Activated CD4-positive, alpha-beta T cell treated with anti-CD3 and anti-CD28 coated beads for 48 hours (primary cell): ENCODE measurements around the gene TTC33.
"Not testable (repeated sequence)": the region's sequence is repeated elsewhere in the genome, so short reads cannot be mapped to it uniquely, and the experiment has no call there.

Experiments used
- DNase-seq: peaks from one replicate; pipeline ENCODE4 v3.0.0-alpha.2; 2020

Gene TTC33

GRCh38 chr5:40779561-40779960 is 23.8 kb upstream of the TTC33 start:
- no peak for DNase-seq

DNA sequence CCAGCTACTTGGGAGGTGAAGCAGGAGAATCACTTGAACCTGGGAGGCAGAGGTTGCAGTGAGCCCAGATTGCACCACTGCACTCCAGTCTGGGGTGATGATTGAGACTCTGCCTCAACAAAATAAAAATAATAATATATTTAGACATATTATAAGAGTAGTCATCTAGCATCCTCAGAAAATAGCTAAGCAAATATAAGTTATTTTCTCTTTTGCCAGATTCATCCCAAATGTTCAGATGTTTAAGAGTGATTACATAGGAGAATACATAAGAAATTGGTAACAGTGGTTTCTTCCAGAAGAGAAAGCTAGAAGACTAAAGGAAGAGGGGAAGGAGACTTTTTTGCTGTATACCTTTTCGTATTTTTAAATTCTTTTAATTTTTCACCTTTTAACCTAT is 22.4 kb upstream of the TTC33 start:
- no peak for DNase-seq

- no peak for DNase-seq
Observed at GRCh38 chr5:40776658-40776977, 20.9 kb upstream of the TTC33 start.

DNA sequence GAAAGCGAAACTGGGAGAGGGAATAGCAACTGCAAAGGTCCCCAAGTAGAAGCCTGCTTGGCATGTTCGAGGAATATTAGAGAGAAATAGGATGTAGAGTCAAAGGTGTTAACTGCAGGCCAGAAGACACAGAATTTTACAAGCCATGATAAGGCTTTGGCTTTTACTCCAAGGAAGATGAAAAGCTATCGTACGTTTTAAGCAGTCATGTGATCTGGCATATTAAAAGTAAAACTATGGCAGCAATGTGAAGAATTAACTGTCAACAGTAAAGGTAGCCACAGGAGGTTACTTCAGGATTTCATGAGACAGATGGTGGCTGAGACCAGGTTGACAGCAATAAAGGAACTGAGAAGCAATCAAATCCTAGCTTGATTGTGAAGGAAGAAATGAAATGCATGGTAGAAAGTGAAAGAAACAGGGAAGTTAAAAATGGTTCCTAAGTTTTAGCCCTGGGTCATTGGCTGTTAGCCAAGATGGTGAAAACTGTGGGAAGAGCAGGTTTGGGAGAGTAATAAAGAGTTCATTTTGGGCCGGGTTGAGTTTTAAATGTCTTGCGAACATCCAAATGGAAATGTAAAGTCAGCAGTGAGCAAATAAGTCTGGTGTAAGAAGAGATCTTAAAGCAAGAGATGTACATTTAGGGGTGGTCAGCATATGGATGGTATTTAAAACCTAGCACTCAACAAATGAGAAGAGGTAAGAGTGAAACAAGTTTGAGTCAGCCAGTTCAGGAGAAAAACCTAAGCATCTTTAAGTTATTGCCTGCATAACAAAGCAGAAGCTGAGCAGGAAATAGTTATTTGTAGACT is 20.3 kb upstream of the TTC33 start:
- no peak for DNase-seq

- no peak for DNase-seq
Observed at GRCh38 chr5:40775085-40775845, 19.5 kb upstream of the TTC33 start.

DNA sequence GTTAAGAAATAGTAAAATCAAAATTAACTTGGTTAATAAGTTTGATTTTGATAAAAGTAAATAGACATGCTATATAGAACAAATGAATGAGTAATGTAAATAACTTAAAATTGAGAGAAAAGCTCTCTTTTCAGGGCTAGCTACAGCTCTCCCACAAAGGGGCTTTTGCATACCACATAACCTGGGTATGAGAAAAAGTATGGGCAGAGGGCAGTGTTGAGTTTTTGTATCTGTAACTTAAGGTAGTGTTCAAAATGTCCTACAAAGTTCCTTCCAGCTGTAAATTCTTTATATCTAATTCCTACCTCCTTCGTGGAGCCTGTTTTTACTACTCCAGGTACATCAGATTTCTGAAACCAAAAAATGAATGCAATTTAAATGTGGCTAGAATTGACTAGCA is 18.9 kb upstream of the TTC33 start:
- no peak for DNase-seq

- no peak for DNase-seq
Observed at GRCh38 chr5:40770764-40771163, 15.0 kb upstream of the TTC33 start.

GRCh38 chr5:40762705-40763104 is 6.9 kb upstream of the TTC33 start:
- DNase-seq: no peak

DNA sequence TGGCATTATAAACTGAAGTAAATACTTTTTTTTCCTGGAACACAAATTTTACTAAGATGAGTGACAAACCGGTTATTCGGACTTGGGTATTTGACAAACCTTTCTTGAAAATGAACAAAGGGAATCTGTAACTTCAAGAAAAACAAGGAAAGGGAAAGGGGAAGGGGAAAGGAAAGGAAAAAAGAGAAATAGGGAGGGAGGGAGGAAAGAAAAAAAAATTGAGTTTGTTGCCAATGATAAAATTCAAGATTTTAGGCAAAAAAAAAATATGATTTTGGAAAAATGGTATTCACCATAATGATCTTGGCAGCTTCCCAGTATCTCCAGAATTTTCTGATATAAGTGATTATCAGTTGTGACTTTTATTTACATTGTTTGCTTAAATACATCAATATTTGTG is 1.6 kb upstream of the TTC33 start:
- no peak for DNase-seq

- peak; percentile 74 for DNase-seq
Observed at GRCh38 chr5:40755093-40755406, 711 bp downstream of the TTC33 start.

- DNase-seq: no peak
Observed at GRCh38 chr5:40754381-40755092, 1.2 kb downstream of the TTC33 start.

DNA sequence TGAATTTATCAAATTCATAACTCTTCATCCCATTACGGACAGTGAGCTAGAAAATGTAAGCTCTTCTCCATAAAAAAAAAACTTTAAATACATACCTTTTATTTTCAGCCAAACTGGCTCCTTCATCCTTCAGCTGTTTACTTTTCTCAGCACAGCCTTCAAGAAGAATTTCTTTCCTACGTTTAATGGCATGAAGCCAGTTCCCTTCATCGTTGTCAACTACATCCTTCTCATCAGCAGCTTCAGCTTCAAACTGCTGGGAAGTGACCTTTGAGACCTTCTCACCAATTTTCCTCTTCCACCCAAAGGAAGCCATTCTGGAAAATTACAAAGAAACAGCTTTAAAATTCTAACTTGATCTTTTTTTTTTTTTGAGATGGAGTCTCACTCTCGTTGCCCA is 9.1 kb downstream of the TTC33 start:
- DNase-seq: no peak

- no peak for DNase-seq
Observed at GRCh38 chr5:40743771-40744170, 12.0 kb downstream of the TTC33 start.

DNA sequence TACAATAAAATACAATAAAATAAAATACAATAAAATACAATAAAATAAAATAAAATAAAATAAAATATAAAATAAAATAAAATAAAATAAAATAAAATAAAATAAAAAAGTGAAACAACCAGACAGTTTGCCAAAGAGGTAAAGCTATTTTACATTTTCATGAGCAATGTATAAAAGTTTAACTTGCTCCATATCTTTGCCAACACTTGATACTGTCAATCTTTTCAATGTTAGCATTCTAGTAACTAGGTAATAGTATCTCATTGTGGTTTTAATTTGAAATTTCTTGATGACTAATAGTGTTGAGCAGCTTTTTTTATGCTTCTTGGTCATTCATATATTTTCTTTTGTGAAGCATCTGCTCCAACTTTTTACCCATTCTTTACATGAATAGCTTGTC is 17.3 kb downstream of the TTC33 start:
- no peak for DNase-seq

DNA sequence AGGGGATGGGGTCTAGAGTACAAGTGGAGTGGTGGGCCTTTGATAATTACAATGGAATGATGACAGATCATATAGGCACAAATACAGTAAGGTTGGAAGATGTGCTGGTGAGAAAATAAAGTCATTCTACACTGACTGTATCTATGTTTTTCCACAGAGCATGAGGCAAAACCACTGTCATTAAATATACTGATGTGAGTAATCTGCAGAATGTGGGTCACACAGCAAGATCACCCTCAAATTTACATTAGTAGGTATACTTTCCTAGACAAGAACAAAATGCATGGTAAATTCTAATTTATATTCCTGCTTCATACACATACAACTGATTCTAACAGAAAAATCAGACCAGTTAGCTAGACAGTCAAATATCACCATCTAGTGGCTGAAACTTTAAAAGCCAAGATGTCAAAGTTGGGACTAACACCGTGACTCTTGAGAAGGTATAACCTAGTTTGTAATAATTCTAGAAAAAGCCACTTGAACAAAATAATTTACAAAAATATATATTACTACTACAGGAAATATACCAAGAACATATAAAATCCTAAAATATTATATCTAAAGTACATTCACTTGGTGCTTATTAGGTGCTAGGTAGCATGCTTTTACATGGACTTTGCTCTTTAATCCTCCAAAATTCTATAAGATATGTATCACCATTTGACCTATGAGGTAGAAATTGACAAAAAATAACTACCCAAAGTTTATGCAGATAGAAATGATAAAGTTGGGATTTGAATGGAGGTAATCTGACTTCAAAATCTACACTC is 19.5 kb downstream of the TTC33 start:
- DNase-seq: no peak

DNA sequence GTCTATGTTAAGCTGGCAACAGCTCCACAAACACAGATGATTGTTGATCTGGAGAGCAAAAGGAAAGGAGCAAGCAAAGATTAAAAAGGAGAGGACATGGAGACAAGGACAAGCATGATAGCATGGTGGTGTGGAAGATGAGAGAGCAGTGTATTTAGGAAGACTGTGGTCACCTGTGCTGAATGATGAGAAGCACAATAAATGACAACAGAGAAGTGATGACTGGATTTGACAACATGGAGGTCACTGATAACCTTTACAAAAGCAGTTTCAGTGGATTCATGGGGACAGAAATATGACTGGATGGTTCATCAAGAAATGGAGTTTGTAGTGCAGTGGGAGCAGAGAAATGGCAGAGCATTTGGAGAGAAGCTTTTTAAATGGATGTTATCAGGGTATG is 20.2 kb downstream of the TTC33 start:
- DNase-seq: no peak

DNA sequence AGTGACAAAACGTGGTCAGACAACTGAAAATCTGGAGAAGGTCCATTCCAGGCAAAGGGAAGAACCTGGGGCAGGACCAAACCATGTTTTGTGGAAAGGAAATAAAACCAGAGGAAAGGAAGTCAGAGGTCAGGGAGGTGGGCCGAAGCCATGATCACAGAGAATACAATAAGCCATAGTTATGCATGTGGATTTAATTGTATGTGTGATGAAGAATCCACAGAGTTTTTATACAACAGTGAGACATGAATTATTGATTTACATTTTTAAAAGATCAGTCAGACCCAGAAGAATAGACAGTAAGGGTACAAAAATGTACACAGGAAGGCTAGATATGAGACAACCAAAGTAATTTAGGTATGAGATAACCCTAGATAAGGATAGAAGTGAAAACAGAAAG is 20.8 kb downstream of the TTC33 start:
- no peak for DNase-seq

DNA sequence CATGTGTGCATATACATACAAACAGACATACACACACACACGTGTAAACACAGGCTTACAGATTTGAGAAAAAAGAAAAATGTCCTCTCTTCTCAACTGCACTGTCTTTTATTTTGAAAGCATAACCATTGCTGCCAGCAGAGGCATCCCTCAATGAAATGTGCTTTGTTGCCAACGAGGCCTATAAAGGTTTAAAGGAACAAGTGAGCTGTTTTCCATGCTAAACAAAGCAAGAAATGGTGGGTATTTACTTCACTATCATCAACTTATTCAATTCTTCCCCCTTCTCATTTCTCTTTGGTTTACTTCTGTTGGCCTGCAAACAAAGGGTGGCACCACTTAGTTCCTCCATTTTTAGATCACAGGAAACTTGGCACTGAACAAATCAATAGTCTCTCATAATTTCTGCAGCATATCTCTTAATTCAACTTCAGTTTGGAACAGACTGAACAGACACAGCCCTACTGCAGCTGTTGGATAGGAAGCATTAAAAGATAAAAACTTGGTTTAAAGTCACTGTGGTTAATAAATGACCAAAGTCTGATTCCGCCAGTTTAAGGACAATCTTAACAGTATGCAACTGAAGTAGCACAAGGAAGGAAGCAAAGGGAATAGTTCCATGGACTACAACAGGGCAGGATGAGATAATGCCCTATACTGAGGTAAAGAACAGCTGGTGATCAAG is 21.7 kb downstream of the TTC33 start:
- no peak for DNase-seq

DNA sequence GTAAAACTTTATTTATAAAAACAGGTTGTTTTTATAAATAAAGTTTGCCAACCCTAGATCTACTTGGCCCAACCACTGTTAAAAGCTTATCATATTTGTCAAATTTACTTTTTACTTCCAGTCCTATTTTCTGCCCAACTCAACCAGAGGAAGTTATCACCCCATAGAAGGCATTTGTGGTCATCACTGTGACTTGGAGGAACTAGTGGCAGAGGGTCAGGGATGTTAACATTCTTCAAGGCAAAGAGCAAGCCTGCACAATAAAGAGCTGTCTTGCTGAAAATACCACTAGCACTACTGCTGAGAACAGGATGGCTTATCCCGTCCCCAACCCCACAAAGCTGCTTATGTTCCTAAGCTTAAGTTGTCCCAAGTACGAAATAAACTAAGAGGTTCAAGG is 22.3 kb downstream of the TTC33 start:
- no peak for DNase-seq

DNA sequence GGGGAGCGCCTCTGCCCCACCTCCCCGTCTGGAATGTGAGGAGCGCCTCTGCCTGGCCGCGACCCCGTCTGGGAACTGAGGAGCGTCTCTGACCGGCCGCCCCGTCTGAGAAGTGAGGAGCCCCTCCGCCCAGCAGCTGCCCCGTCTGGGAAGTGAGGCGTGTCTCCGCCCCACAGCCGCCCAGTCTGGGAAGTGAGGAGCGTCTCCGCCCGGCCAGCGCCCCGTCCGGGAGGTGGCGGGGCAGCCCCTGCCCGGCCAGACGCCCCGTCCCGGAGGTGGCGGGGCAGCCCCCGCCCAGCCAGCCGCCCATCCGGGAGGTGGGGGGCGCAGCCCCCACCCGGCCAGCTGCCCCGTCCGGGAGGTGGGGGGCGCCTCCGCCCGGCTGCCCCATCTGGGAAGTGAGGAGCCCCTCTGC is 33.3 kb downstream of the TTC33 start:
- not testable (repeated sequence) for DNase-seq

DNA sequence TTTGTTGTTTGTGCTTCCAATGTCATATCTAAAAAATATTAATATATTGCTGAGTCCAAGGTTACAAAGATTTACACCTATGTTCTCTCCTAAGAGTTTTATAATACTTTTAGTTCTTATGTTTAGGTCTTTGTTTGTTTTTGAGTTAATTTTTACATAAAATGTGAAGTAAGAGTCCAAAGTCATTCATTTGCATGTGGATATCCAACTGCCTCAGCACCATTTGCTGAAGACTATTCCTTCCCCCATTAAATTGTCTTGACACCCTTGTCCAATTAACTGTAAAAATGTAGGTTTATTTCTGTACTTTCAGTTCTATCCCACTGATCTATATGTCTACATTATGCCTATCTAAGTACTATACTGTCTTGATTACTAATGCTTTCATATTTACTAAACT is 35.7 kb downstream of the TTC33 start:
- DNase-seq: no peak

DNA sequence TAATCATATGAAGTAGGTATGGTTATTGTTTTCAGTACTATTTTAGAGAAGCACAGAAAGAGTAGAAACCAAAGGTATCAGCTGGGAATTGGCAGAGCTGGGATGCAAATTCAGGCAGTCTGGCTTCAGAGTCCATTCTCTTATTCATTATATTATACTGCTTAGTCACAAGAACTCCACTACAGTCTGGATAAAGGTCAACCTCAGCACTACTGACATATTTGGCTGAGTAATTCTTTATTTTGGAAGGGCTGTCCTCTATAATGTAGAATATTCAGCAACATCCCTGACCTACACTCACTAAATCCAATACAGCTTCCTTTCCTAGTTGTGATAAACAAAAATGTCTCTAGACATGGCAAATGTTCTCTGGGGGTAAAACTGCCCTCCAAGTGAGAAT is 38.5 kb downstream of the TTC33 start:
- DNase-seq: no peak

- DNase-seq: no peak
Observed at GRCh38 chr5:40716590-40716989, 39.2 kb downstream of the TTC33 start.
